AG04449 (cell line): ENCODE results near the gene TRIP13.

Experiments used
- CTCF ChIA-PET: fragments of 350-600 bp; formaldehyde crosslinking; extraction: SDS; loops from one replicate; lab custom pipeline; 2021; ENCODE audit warnings: antibody characterized with exemption; lab: Yijun Ruan, JAX
- POLR2A ChIA-PET: fragments of 400-600, 350-600 bp; formaldehyde crosslinking; extraction: SDS; loops from one replicate; lab custom pipeline; 2020; ENCODE audit warnings: antibody characterized with exemption, inconsistent platforms; lab: Yijun Ruan, JAX
- DNase-seq: peaks from one replicate; pipeline ENCODE4 v3.0.0-alpha.2; 2010; ENCODE audit warnings: low read depth, low spot score
- H3K4me3 ChIP-seq: 2 replicates; pipeline ENCODE4 v1.5.1; 2011; ENCODE audit warnings: low read depth, mild to moderate bottlenecking, control low read depth, low read length
- TF ChIP-seq, protein P1 (sequence below): IDR thresholded peaks from one replicate; pipeline ENCODE4 v1.5.1; 2011; ENCODE audit warnings: mild to moderate bottlenecking, moderate library complexity, low read length, control low read depth, inconsistent platforms; ENCODE audit not compliant: insufficient read depth; ENCODE audit errors: missing control alignments

Gene TRIP13

DNA sequence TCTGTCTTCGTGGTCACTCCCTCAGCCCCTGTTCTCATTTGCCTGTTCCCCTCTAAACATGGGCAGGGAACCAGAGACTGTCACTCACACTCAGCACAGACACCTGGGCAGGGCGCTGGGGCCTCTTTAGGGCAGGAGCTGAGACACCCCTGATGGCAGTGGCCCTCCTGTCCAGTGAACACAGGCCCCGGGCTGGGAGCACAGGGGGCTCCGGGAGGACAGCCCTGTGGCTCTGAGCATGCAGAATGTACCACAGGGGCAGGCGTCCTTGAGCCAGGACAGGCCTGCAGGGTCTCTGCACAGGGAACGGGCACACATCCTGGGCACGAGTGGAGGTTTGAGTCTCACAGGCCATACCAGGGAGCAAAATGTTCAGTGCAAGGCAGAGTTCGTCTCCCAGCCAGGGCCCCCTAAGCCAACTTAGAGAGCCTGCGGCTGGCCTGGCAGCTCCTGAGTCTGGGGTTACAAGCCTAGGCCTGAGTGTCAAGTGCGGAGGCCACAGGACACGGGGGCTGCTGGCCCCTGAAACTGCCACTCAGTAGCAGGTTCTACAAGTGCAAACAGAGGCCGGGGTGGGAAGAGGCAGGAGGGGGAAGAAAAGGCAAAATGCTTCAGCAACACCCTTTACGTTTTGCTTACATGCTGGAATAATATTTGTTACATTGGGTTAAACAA, 60.0 kb downstream of the TRIP13 start:
- no peak for DNase-seq
- no peak overlapping the region for H3K4me3 ChIP-seq
- CTCF ChIA-PET: interaction anchor here (0.8 kb wide), 1 partner anchor 216 kb away, joined by 3 read pairs; no protein-coding TSS in a partner anchor
- POLR2A ChIA-PET: no interaction called here
- TF ChIP-seq, protein P1, sequence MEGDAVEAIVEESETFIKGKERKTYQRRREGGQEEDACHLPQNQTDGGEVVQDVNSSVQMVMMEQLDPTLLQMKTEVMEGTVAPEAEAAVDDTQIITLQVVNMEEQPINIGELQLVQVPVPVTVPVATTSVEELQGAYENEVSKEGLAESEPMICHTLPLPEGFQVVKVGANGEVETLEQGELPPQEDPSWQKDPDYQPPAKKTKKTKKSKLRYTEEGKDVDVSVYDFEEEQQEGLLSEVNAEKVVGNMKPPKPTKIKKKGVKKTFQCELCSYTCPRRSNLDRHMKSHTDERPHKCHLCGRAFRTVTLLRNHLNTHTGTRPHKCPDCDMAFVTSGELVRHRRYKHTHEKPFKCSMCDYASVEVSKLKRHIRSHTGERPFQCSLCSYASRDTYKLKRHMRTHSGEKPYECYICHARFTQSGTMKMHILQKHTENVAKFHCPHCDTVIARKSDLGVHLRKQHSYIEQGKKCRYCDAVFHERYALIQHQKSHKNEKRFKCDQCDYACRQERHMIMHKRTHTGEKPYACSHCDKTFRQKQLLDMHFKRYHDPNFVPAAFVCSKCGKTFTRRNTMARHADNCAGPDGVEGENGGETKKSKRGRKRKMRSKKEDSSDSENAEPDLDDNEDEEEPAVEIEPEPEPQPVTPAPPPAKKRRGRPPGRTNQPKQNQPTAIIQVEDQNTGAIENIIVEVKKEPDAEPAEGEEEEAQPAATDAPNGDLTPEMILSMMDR: no peak

DNA sequence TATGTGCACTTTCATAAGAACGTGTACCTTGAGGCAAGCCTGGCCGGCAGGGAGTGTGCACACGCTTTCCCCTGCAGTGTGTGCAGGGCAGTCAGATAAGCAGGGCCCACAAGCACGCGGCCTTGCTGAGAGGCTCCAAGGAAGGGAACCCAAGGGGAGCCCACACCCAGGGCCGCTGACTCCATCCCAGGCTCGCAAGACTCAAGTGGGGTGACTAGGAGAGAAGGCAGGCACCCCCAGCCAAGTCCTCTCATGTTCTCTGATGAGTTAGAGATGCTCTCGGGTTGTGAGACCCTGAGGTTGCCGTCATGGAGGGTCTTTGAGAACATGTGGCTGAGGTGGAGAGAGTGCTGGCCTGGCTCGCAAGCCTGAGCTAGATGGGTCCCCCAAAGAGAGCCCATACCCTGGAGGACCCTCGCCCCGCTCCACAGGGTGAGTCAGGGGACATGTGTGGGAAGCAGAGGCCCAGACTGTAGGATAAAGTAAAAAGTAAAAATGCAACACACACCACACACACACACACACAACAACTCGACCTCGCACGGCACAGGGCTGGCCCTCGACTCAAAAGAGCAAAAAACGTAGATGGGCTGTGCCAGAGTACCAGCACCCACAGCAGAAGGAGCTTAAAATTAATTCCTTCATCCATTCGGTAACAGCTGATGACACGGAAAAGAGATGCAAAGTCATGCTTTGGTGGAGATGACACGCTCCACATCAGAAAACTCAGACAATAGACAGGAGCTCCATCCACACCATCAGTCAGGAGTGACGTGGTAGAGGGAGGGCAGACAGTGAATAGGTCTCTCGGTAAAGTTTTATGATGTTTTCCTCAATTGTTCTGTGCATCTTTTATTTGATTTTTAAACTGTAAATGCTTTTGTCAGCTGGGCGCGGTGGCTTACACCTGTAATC, 61.1 kb downstream of the TRIP13 start:
- H3K4me3 ChIP-seq: no peak overlapping the region
- POLR2A ChIA-PET: interaction anchor here (0.6 kb wide), 1 partner anchor 513 kb away, joined by 3 read pairs; no protein-coding TSS in a partner anchor
- TF ChIP-seq, protein P1: no peak
- CTCF ChIA-PET: interaction anchor here (1.4 kb wide), 1 partner anchor 689 kb away, joined by 3 read pairs; no protein-coding TSS in a partner anchor
- DNase-seq: no peak

DNA sequence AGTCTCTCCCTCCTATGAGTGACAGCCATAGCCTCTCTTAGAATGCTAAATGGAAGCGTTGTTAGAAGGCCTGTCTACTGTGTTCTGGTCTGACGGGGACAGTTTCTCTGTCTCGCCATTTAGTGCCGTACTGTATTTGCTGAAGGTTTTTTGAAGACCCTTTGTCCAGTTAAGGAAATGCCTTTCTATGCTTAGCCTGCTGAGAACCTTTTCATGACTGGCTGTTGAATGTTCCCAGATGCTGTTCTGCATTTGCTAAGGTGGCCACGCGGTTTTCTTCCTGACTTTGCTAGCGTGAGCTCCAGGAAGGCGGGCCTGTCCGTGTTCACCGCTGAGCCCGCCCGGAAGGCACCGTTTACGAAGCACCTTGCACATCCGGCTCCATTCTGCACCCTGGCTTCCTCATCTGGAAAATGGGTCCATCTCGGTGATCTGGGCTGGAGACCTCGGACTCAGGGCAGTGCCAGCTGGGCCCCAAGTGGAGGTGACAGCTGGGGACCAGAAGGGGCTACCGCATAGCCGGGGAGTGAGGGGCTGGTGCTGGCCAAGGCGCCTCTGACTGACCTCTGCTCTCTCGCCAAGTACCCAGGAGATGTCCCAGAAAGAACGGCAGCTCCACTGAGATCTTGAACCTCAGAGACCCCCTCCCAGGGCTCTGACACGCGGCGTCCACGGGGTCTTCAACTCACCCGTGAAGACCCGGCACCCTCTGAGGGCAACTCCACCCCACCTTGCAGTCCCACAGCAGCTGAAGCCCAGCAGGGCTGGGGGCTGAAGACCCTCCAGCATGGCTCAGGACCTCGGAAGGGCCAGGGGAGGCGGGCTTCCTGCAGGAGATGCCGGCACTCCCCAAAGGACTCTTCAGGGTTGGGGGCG, 63.4 kb downstream of the TRIP13 start:
- TF ChIP-seq, protein P1: no peak
- H3K4me3 ChIP-seq: no peak overlapping the region
- no peak for DNase-seq
- POLR2A ChIA-PET: interaction anchor here (0.6 kb wide), 1 partner anchor 56 kb away, joined by 3 read pairs; no protein-coding TSS in a partner anchor
- CTCF ChIA-PET: interaction anchor here (0.7 to 1.8 kb wide), 8 partner anchors 8 to 62 kb away, joined by 3 to 6 read pairs (median 4); no protein-coding TSS in a partner anchor

DNA sequence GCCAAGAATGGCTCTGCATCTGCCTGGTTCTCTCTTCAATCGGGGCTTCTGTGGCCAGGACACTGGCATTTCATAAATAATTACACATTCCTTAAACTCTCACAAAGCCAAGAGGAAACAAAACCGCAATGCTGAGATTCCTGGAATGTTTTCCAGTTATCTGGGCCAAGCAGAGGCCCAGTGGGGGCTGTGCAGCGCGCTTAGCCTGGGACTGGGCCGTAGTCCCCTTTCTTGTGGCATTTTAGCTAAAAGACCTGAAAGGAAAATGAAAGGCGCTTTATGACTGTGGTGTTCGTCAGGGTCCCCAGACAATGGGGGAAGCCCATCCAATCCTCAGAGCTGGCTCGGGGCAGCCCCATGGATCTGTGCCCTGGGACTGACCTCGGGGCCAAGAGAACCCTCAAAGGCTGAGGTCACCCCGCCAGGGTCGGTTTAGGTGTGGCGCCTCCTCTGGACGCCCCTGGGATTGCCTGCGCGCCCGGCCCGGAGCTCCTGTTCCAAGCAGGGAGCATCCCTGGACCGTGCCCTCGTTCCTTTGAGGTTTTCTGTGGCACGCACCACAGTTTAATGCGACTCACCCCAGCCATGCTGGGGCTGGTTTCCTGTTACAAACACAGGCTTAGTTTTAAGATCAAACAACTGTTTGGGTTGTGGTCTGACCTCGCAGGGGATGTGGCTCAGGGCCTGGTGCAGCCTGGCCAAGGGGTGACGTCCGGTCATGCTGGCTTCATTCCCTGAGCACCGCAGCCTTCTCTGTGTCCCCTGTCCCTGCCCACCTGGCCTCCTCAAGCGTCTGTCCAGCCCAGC, 64.5 kb downstream of the TRIP13 start:
- CTCF ChIA-PET: interaction anchor here (0.7 to 1.8 kb wide), 9 partner anchors 9 to 63 kb away, joined by 3 to 6 read pairs (median 3); no protein-coding TSS in a partner anchor
- TF ChIP-seq, protein P1: peak; percentile 61
- DNase-seq: peak; percentile 51
- POLR2A ChIA-PET: no interaction called here
- H3K4me3 ChIP-seq: 0 out of 2 replicates have a peak overlapping the region, but pooled peaks have one; percentile 20

DNA sequence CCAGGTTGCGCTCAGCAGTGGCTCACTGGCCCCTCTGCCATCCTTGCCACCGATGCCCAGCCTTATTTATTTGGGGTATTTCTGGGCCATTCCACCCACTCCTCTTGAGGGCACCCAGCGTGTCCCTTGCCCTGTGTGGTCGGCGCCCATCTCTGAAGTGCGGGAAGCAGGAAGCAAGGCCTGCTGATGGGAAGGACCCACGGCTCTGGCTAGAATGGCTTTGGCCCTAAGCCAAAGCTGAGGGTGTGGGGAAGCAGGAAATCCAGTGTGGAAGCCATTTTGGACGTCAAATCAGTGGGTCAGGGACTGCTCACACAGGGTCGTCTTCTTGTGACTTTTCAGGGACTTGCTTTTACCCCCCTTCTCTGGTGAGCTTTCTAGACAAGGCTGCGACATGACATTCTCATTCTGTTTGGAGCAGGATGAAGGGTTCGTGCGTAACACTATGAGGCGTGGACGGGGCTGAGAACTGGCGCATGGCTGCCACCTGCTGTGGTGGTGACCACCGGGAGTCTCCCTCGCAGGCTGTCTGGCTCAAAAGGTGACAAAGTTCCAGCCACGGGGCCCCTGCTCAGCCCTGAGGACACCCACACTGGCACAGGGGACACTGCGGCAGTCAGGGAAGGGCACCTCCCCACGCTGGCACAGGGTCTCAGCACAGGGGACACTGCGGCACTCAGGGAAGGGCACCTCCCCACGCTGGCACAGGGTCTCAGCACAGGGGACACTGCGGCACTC, 65.2 kb downstream of the TRIP13 start:
- TF ChIP-seq, protein P1: no peak
- DNase-seq: no peak
- ChIA-PET CTCF (interaction anchor here (1.1 to 1.8 kb wide), 4 partner anchors 12 to 26 kb away, joined by 3 to 6 read pairs (median 5); no protein-coding TSS in a partner anchor), POLR2A (no interaction called here)
- H3K4me3 ChIP-seq: no peak overlapping the region
